Fibroblast of peridontal ligament (primary cell): ENCODE results near the gene MAPK8.

Source experiments
- DNase-seq: peaks from one replicate; pipeline ENCODE4 v3.0.0-alpha.2; 2010; ENCODE audit errors: extremely low read depth

MAPK8 gene

GRCh38 chr10:48477141-48477540 is 170.7 kb downstream of the MAPK8 start:
- no peak for DNase-seq

DNA sequence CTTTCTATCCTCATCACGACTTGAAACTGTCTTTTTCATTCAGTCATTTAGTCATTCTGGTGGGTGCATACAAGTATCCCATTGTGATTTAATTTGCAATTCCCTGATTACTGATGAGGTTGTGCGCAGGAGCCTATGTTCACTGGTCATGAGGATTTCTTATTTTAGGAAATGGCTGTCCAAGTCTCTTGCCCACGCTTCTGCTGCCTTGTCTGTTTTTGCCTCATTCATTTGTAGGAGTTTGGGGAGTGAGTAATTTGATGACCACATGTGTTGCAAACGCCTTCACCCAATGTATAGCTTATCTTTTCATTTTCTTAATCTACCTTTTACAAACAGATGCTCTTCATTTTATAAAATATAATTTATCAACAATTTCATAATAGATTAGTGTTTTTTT is 171.1 kb downstream of the MAPK8 start:
- no peak for DNase-seq

DNA sequence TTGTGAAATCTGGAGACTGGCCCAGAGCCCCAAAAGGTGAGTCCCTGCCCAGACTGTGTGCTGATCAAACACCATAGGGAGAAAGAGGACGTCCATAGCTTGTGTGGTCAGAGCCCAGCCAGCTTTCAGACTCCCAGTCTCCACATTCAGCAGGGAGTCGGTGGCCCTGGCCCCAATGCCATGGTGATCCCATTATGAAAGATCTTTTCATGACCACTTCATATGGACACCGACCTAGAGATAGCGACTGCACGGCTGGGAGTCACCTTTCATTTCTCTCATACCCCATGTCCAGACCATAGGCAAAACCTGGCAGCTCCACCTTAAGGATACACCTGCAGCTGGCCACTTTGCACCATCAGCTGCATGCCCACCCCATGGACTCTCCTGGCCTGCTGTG is 172.0 kb downstream of the MAPK8 start:
- no peak for DNase-seq

DNA sequence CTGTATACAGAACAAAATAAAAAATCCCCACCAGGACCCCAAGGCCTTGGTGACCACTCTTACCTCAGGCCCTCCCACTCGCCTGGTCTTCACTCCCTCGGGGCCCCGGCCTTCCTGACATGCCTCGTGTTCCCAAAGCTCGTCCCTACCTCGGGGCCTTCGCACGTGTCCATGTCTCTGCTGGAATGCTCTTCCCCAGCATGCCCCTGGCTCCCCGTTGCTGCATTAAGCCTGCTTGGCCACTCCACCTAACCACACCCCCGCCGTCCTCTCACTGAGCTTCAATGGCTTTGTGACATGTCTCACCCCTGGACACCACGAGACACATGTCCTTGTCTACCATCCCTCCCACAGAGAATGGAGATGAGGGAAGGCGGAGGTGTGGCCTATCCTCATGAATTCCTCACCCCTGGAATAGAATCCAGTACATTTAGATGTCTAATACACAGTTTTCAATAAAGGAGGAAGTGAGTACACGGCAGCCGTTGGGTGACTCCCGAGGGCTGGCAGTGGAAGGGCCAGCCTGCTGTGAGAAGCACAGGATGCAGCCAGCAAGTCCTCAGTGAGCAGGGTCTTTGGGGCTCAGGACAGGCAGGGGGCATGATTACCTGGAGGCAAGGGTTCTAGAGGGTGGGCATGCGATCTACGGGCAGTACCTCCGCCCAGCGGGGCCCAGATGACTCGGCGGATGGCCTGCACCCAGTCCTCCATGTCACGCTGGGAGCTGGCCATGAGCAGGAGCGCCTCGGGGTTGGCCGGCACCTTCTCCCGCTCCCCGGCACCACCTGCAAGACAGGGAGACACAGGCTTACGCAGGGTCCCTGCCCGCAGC is 172.7 kb downstream of the MAPK8 start:
- no peak for DNase-seq

- DNase-seq: no peak
Measured at GRCh38 chr10:48480397-48481374, 174.2 kb downstream of the MAPK8 start.

GRCh38 chr10:48481385-48481784 is 174.9 kb downstream of the MAPK8 start:
- DNase-seq: no peak

- no peak for DNase-seq
Measured at GRCh38 chr10:48482207-48482606, 175.7 kb downstream of the MAPK8 start.

DNA sequence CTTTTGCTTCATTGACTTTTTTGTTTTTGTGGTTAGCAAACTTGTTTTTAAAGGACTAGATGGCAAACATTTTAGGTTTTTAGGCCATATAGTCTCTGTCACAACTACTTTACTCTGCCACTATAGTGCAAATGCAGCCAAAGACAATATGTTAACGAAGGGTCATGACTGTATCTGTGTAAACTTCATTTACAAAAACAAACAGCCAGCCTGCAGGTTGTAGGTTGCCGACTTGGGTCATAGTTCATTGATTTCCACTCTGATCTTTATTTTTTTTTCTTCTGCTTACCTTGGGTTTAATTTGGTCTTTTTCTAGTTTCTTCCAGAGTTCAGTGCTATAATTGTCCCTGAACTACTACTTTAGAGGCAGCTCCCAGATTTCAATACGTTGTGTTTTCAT is 178.4 kb downstream of the MAPK8 start:
- no peak for DNase-seq

DNA sequence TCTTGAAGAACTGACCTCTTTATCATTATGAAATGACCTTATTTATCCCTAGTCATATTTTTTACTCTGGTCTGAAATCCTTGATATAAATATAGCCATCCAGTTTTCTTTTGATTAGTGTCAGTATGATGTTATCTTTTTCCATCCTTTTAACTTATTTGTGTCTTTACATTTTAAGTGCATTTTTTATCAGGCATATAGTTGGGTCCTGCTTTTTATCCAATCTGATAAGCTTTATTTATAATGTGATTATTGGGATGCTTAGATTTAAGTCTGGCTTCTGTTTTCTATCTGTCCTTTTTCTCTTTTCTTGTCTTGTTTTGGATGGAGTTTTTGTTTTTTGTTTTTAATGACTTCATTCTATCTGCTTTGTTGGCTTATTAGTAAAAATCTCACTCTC is 179.2 kb downstream of the MAPK8 start:
- no peak for DNase-seq

DNA sequence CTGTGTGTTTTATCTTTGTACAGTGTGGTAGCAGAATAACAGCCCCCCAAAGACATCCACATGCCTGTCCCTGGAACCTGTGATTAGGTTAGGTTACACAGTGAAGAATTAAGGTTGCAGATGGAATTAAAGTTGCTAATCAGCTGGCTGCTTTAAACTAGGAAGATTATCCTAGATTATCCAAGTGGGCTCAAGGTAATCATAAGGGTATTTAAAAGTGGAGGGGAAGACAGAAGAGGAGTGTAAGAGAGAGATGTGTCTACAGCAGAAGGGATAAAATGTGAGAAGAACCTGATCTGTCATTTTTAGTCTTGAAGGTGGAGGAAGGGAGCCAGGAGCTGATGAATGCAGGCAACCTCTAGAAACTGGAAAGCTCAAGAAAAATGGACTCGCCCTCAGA is 180.8 kb downstream of the MAPK8 start:
- no peak for DNase-seq
